ENCODE measurements around the gene CAVIN3. TPM values are rescaled to one million over a fixed set of nuclear protein-coding genes. Genes with fewer than 3 reads are reported as not detected.

CAVIN3 gene
- total RNA-seq, 3 donors from 2014 or later, result 4.6 to 21.3 (median 20.7) TPM

DNA sequence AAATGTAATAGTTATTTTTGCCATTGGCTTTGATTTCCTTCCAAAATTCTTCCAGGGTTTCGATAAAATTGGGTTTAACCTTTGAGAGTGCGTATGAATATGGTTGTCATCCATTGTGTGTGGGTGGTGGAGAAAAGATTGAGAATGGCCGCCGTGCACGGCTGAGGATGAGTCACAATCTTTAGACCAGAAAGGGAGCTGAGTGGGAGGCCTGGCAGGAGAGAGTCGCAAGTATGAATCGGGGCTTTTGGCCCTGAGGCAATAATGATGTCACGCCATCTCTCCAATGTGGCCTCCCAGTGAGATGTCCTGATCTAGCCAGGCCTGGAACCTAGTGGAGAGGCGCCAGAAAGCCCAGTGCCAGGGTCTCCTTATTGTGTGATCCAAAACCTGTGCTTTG, 36.9 kb upstream of the CAVIN3 start:
- intact Hi-C loops (cut with DNase I, micrococcal nuclease), result loop anchor here in 1 of 2 donors (10.0 kb wide), 1 partner anchor 332 kb away; no protein-coding TSS in a partner anchor
- no peaks in the 10 kb centered on the region for H3K9me3 ChIP-seq
- H3K4me1 ChIP-seq (ENCODE audit: low read depth), result no peaks in the 10 kb centered on the region
- TF ChIP-seq CTCF (IDR thresholded peaks at IDR 0.05), result no peak
- no peak overlapping the region for H3K4me3 ChIP-seq
- H3K36me3 ChIP-seq (ENCODE audit: low read depth), result no peaks in the 10 kb centered on the region
- ATAC-seq, result peak; percentile 36
- peak in 1 of 3 donors; percentile 35 for DNase-seq

DNA sequence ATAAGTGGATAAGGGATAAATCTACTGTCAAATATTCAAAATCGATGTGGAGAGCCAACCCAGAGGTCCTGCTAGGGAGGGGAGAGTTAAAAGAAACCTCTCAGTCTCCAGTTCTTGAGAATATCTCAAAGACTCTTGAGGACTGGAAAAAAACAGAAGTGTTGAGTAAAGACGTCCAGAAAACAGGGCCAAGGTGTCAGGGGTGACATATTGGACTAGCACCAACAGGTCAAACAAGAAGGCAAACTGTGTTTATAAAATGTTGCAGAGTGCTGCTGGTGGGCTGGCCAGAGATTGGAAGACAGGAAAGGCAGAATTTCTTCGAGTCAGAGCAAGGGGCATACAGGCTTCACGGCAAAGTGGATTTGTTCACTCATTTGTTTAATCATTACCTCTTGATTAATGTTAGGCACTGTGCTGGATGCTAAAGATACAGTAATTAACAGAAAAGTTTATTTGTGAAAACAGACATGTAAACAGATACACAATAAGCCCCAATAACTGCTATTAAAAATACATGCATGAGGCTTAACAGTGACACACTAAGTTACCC, 36.3 kb upstream of the CAVIN3 start:
- H3K9me3 ChIP-seq, result no peaks in the 10 kb centered on the region
- no peak overlapping the region for H3K4me3 ChIP-seq
- DNase-seq, result no peak
- no peaks in the 10 kb centered on the region for H3K36me3 ChIP-seq (ENCODE audit: low read depth)
- no peak for ATAC-seq
- H3K4me1 ChIP-seq (ENCODE audit: low read depth), result no peaks in the 10 kb centered on the region
- TF ChIP-seq CTCF (IDR thresholded peaks at IDR 0.05), result no peak
- intact Hi-C loops (cut with DNase I, micrococcal nuclease), result loop anchor here in 1 of 2 donors (10.0 kb wide), 1 partner anchor 332 kb away; no protein-coding TSS in a partner anchor

DNA sequence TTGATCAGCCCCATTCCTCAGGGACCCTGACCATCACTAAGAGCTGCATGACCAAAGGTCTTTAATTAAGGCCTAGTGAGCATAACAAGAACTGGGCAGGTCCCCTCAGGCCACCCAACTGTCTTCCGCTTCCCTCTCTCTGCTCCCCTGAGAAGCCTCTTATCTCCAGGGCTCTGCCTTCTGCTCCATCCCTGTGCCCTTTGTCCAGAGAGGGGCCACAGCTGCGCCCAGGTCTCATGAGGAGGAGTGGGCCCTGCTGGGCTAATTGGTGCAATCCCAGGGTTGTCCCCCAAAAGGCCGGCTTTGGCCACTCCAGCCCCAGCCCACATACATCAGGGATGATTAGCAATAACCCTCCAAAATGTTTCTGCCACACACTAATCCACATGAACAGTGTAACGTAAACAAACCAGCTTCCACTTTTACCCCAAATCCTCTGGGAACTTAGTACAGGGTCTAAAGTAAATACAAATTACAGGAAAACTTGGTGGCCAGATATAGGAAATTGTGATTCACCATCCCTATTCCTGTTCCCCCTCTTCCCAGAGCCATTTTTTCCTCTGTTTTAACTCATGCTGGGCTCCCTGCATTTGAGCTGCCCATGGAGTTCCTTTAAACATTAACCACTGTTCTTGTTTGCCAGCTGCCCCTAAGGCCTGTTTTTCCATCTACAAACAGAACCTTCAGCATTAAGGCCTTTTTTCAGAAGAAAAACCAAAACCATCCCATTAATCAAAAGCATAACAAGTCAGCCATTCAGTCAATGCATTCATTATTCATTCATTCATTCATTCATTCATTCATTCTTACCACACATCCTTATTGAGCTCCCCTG, 34.6 kb upstream of the CAVIN3 start:
- no peak for TF ChIP-seq CTCF (IDR thresholded peaks at IDR 0.05)
- no peaks in the 10 kb centered on the region for H3K4me1 ChIP-seq (ENCODE audit: low read depth)
- DNase-seq (no peak), ATAC-seq (no peak)
- H3K9me3 ChIP-seq, result no peaks in the 10 kb centered on the region
- H3K4me3 ChIP-seq, result no peak overlapping the region
- intact Hi-C loops (cut with DNase I, micrococcal nuclease), result loop anchor here in 1 of 2 donors (10.0 kb wide), 1 partner anchor 330 kb away; no protein-coding TSS in a partner anchor
- no peaks in the 10 kb centered on the region for H3K36me3 ChIP-seq (ENCODE audit: low read depth)

- DNase-seq, result peak in 2 of 3 donors; percentile 65 to 69
- no peak overlapping the region for H3K4me3 ChIP-seq
- TF ChIP-seq CTCF (IDR thresholded peaks at IDR 0.05), result peak; percentile 84
- H3K36me3 ChIP-seq (ENCODE audit: low read depth), result no peaks in the 10 kb centered on the region
- peak; percentile 93 for ATAC-seq
- intact Hi-C loops (cut with DNase I, micrococcal nuclease), result loop anchor here in 1 of 2 donors (10.0 kb wide), 1 partner anchor 329 kb away; no protein-coding TSS in a partner anchor
- H3K4me1 ChIP-seq (ENCODE audit: low read depth), result no peaks in the 10 kb centered on the region
- no peaks in the 10 kb centered on the region for H3K9me3 ChIP-seq
Observed at GRCh38 chr11:6353367-6353987, 33.2 kb upstream of the CAVIN3 start.

- ATAC-seq (no peak), DNase-seq (no peak)
- TF ChIP-seq CTCF (IDR thresholded peaks at IDR 0.05), result no peak
- Histone ChIP-seq H3K36me3 (ENCODE audit: low read depth) (no peaks in the 10 kb centered on the region), H3K9me3 (no peaks in the 10 kb centered on the region), H3K4me1 (ENCODE audit: low read depth) (no peaks in the 10 kb centered on the region), H3K4me3 (no peak overlapping the region)
- intact Hi-C loops (cut with DNase I, micrococcal nuclease), result loop anchor here in 1 of 2 donors (10.0 kb wide), 1 partner anchor 327 kb away; no protein-coding TSS in a partner anchor
Observed at GRCh38 chr11:6351782-6352382, 31.6 kb upstream of the CAVIN3 start.

Measured in mucosa of descending colon (tissue), 3 donors.